ENCODE measurements around the gene MRPL17. TPM values are rescaled to one million over a fixed set of nuclear protein-coding genes. Genes with fewer than 3 reads are reported as not detected.

Gene MRPL17
- total and polyA plus RNA-seq, 9 of the 15 experiments (the other 6 are each of a cell fraction or from before 2014, with no cell fraction given): 33.9 to 81.6 (median 43.9) TPM

DNA sequence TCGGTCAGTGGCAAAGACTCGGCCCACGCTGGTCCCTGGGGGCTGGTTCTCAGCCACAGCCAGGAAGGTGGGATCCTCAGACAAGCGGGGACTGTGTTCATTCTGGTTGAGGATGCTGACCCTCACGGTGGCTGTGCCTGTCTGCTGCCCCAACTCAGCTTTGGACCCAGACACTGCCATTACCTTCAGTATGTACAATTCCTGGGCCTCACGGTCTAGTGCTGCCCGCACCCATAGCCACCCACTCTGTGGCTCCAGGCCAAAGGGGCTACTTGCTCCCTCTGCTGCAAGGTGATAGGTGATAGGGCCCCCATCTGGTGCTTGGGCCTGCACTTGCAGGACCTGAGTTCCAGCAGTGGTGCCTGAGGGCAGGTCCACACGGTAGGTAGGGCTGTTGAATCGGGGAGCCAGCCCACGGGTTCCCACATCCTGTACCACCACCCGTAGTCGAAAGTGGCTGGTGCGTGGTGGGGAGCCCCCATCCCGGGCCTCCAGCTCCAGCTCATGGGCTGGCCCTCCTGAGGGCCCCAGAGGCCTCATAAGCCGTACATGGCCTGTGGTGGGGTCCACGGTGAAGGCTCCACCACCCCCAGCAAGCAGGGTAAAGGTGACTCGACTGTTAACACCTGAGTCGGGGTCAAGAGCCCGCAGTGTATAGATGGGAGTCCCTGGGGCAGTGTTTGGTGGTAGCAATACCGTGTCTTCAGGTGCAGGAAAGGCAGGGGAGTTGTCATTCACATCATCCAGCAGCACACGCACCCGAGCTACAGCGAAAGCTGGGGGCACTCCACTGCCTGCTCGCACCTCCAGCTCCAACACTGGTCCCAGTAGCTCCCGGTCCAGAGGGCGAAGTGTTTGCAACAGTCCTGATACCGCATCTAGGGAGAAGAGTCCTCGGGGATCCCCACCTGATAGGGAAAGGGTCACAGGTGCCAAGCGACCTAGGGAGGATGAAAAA, 50.7 kb downstream of the MRPL17 start:
- 50% methylated on average over 29 of the region's 29 CpGs for WGBS (ENCODE audit: insufficient coverage, low coverage, missing lambda C conversion rate)
- Histone ChIP-seq H3K9ac (ENCODE audit: insufficient read depth in 1 of 2, low read depth in 2 of 2, low read length in 2 of 2) (peak overlapping the region in 1 of 2 experiments; percentile 31; a peak in 1 of 4 replicates), H3K4me3 (no peak overlapping the region), H3K4me2 (ENCODE audit: insufficient read depth, low read length) (no peak overlapping the region), H3K4me1 (replicated peaks in 1 of 2; ENCODE audit: control insufficient read depth in 2 of 2, insufficient read depth in 2 of 2, low read length in 2 of 2) (peaks cover 11 to 16% of the 10 kb centered on the region in 2 experiments), H3K27me3 (ENCODE audit: control insufficient read depth in 2 of 2, insufficient read depth in 2 of 2, low read length in 2 of 2) (peaks cover 0 to 6% of the 10 kb centered on the region in 2 experiments; a peak in 2 of 5 replicates), H3K9me3 (replicated peaks; ENCODE audit: control insufficient read depth, insufficient read depth, low read depth, low read length) (no peaks in the 10 kb centered on the region), H2AFZ (ENCODE audit: low read depth, low read length) (no peak overlapping the region), H3K9me1 (ENCODE audit: control insufficient read depth, insufficient read depth, low read length) (no peaks in the 10 kb centered on the region), H4K20me1 (replicated peaks; ENCODE audit: control insufficient read depth, insufficient read depth, low read length) (no peaks in the 10 kb centered on the region), H3K79me2 (ENCODE audit: control insufficient read depth, insufficient read depth, low read length) (no peaks in the 10 kb centered on the region), H3K36me3 (ENCODE audit: control insufficient read depth, insufficient read depth, low read length) (no peaks in the 10 kb centered on the region), H3K27ac (ENCODE audit: extremely low read depth, low read depth, low read length) (no peak overlapping the region)
- ATAC-seq (no peak), DNase-seq (ENCODE audit: extremely low read depth in 1 of 4, low spot score in 3 of 4) (no peak), FAIRE-seq (no peak)
- BruUV-seq (replicated peaks): no TSS peak
- intact Hi-C loops (cut with micrococcal nuclease) (loop anchor here (10.0 kb wide), 1 partner anchor 258 kb away; no protein-coding TSS in a partner anchor), in situ Hi-C loops (cut with MboI) (no loop called here)
- TF ChIP-seq MAX (CRISPR knock-in tag; IDR thresholded peaks at IDR 0.05) (no peak), ARID1B (IDR thresholded peaks at IDR 0.05) (no peak), U2AF1 (optimal IDR thresholded peaks at IDR 0.05; ENCODE audit: low read depth, low read length) (no peak), ZKSCAN1 (IDR thresholded peaks at IDR 0.05; ENCODE audit: low read depth, low read length) (no peak), RBM22 (IDR thresholded peaks at IDR 0.05; ENCODE audit: low read depth, low read length, poor library complexity, severe bottlenecking) (no peak), PTBP1 (IDR thresholded peaks at IDR 0.05; ENCODE audit: low read depth, low read length) (no peak), NR0B1 (IDR thresholded peaks at IDR 0.05; ENCODE audit: partially characterized antibody) (no peak), CC2D1A (IDR thresholded peaks at IDR 0.05) (no peak)
- ChIA-PET CTCF (ENCODE audit: low intra/inter-chr PET ratio) (no interaction called here), POLR2A (interaction anchor here (0.6 to 2.7 kb wide), 8 partner anchors 11 to 1385 kb away, joined by 3 to 13 read pairs (median 4); partner anchors contain the start of gene TPP1)

Measured in K562 (cell line).